Lung (tissue), 12 donors: ENCODE results near the gene DZIP1. TPM values are rescaled to one million over a fixed set of nuclear protein-coding genes. Genes with fewer than 3 reads are reported as not detected.

Source experiments
- ATAC-seq: fragments of 200-7000 bp; cut with Tn5 transposase; one replicate; pipeline ENCODE4 v1.9.1; 2020; ENCODE audit warnings: moderate number of reproducible peaks; ENCODE audit not compliant: insufficient read depth, low FRiP score
- DNase-seq, 3 donors: peaks; one replicate each; pipeline ENCODE4 v3.0.0-alpha.2; 2013 to 2017
- H3K27ac ChIP-seq, 2 donors: one replicate each; pipeline ENCODE4 v1.5.1; 2013; ENCODE audit warnings: mild to moderate bottlenecking in 2 of 2, moderate library complexity in 2 of 2, control low read depth in 1 of 2, inconsistent platforms in 1 of 2, low read depth in 1 of 2, low read length in 1 of 2
- H3K27me3 ChIP-seq, 3 donors: one replicate each; pipeline ENCODE4 v1.5.1; 2013; ENCODE audit warnings: low read length in 2 of 3; ENCODE audit not compliant: control insufficient read depth in 3 of 3, insufficient read depth in 3 of 3
- H3K36me3 ChIP-seq, 4 donors: one replicate each; pipeline ENCODE4 v1.5.1; 2013; ENCODE audit warnings: low read length in 4 of 4, mild to moderate bottlenecking in 1 of 4, moderate library complexity in 1 of 4; ENCODE audit not compliant: control insufficient read depth in 4 of 4, insufficient read depth in 4 of 4
- H3K4me1 ChIP-seq, 5 donors: one replicate each; pipeline ENCODE4 v1.5.1; 2013; ENCODE audit warnings: low read length in 5 of 5, mild to moderate bottlenecking in 2 of 5, moderate library complexity in 1 of 5; ENCODE audit not compliant: control insufficient read depth in 5 of 5, insufficient read depth in 5 of 5
- H3K4me3 ChIP-seq: one replicate; pipeline ENCODE4 v1.5.1; 2013; ENCODE audit warnings: mild to moderate bottlenecking, control low read depth, moderate library complexity
- H3K9ac ChIP-seq, 2 donors: one replicate each; pipeline ENCODE4 v1.5.1; 2013; ENCODE audit warnings: low read length in 2 of 2, control low read depth in 1 of 2; ENCODE audit not compliant: insufficient read depth in 1 of 2
- H3K9me3 ChIP-seq, 4 donors: one replicate each; pipeline ENCODE4 v1.5.1; 2013; ENCODE audit warnings: low read length in 3 of 4, mild to moderate bottlenecking in 1 of 4, moderate library complexity in 1 of 4; ENCODE audit not compliant: control insufficient read depth in 4 of 4, insufficient read depth in 3 of 4
- CTCF ChIP-seq: IDR thresholded peaks from 2 replicates; pipeline ENCODE4 v1.5.1; 2012; ENCODE audit warnings: mild to moderate bottlenecking; ENCODE audit errors: control extremely low read depth, extremely low read depth
- WGBS, 2 donors: extraction: QIAGEN DNeasy Blood & Tissue Kit; methylation state at CpG; one replicate each; pipeline ENCODE4 v1.1.7; 2013; 5-methylcytosine and 5-hydroxymethylcytosine counted together
- polyA plus RNA-seq, 2 donors: library from polyadenylated mRNA; stranded (reverse); fragments of 200-250 nt; gene quantifications; one replicate each; pipeline ENCODE4 v1.2.1, GENCODE V29; 2013
- total RNA-seq, 2 donors: library from RNA; depleted of rRNA in 1 of 2; stranded (reverse); fragments of >200 nt in 1 of 2; gene quantifications; one replicate each; pipeline ENCODE4 v1.2.1, GENCODE V29; 2014 to 2021
- donor health status: control.
- donor health status: control.
- donor health status: Bipolar disorder and iron deficiency.
- donor health status: healthy.
- donor health status: DM: yes; HTN: yes; CAD: no.

DZIP1 gene
- total and polyA plus RNA-seq, 4 donors: 3.9 to 26.4 (median 7.7) TPM

GRCh38 chr13:95541911-95542474 lies 102.5 kb downstream of the DZIP1 start:
- no peaks in the 10 kb centered on the region for H3K27me3 ChIP-seq
- 86 to 89% methylated on average over 8 of the region's 8 CpGs for WGBS, 2 donors
- H3K9me3 ChIP-seq: no peaks in the 10 kb centered on the region
- ATAC-seq (no peak), DNase-seq (no peak)
- no peak for TF ChIP-seq CTCF
- no peak overlapping the region for H3K4me3 ChIP-seq
- H3K27ac ChIP-seq: no peak overlapping the region
- H3K9ac ChIP-seq: no peak overlapping the region
- H3K36me3 ChIP-seq: no peaks in the 10 kb centered on the region
- H3K4me1 ChIP-seq: peaks cover 0 to 6% (median 3%) of the 10 kb centered on the region in 5 donors

- Histone ChIP-seq H3K27me3 (no peaks in the 10 kb centered on the region), H3K4me1 (peaks cover 0 to 6% (median 5%) of the 10 kb centered on the region in 5 donors), H3K36me3 (no peaks in the 10 kb centered on the region), H3K9ac (no peak overlapping the region), H3K9me3 (no peaks in the 10 kb centered on the region), H3K27ac (no peak overlapping the region), H3K4me3 (no peak overlapping the region)
- DNase-seq (no peak), ATAC-seq (no peak)
- no peak for TF ChIP-seq CTCF
- 22 to 37% methylated on average over 2 of the region's 2 CpGs for WGBS, 2 donors
Observed at GRCh38 chr13:95541308-95541707, 103.2 kb downstream of the DZIP1 start.

- H3K9me3 ChIP-seq: no peaks in the 10 kb centered on the region
- H3K4me3 ChIP-seq: no peak overlapping the region
- H3K9ac ChIP-seq: no peak overlapping the region
- no peaks in the 10 kb centered on the region for H3K36me3 ChIP-seq
- 27 to 29% methylated on average over 6 of the region's 6 CpGs for WGBS, 2 donors
- no peak overlapping the region for H3K27ac ChIP-seq
- H3K27me3 ChIP-seq: no peaks in the 10 kb centered on the region
- DNase-seq (peak in 2 of 3 donors; percentile 42 to 55), ATAC-seq (no peak)
- no peak for TF ChIP-seq CTCF
- H3K4me1 ChIP-seq: peaks cover 0 to 6% (median 5%) of the 10 kb centered on the region in 5 donors
Observed at GRCh38 chr13:95540888-95541287, 103.6 kb downstream of the DZIP1 start.
